CD4-positive, alpha-beta T cell treated with Interleukin-17A for 1 hour (primary cell): ENCODE data around the gene GCFC2.
A peak's percentile ranks its signal among the peaks of the same experiment; 100 is the strongest.
"Not testable (repeated sequence)": the region's sequence is repeated elsewhere in the genome, so short reads cannot be mapped to it uniquely, and the experiment has no call there.

ENCODE experiments used
- DNase-seq: peaks from one replicate; pipeline ENCODE4 v3.0.0-alpha.2; 2020

The GCFC2 gene

DNA sequence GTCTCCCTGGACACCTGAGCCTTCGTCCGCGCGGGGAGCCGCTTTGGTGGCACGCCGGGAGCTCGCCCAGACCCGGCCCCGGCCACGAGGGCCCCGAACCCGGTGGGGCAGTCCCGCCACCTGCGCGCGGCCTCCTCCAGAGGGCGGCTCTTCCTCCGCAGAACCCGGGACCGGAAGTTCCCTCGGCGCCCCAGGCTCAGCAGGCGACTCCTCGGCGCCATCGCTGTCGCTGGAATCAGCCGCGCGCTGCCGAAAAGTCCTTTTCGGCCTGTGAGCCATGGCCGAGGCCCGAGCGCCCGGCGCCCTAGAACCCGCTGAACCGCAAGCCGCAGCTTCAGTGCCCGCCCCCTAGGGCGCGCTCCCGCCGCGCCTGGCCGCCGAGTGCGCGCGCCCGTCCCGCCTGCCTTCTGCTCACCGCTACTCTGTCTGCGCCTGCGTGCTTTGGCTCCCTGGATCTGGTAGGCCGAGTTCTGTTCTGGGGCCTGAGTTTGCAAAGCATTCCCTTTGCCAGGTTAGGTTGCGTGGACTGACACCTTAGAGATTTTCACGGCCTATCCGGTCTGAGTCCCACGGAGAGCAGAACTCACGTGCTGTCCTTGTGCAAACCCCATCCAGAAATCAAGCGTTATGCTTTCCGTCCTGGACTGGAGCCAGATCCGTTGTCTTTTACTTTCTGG is at the start of gene GCFC2:
Gene GCFC2 (minus strand): TSS at position 339 of the 677 bp plus-strand sequence. CDS start 60 bp downstream, at position 279.
- peak; percentile 88 for DNase-seq

DNA sequence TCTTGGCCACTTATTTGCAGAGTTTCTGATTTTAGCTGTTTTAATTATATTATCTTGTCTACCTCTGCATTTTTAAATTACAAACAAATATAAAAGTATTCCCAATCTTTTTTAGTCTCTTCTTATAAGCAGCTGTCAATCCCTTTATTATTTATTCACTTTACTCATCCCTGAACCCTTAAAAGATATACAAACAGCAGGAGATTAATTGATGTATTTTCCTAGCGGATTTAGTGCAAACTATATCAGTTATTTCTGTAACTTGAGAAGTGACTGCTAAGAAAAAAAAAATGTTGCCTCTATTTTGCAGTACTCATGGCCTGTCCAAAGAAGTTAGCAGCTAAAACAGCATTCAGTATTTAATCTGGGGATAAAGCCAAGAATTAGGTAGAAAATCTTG is 42.1 kb upstream of the GCFC2 start:
- no peak for DNase-seq

DNA sequence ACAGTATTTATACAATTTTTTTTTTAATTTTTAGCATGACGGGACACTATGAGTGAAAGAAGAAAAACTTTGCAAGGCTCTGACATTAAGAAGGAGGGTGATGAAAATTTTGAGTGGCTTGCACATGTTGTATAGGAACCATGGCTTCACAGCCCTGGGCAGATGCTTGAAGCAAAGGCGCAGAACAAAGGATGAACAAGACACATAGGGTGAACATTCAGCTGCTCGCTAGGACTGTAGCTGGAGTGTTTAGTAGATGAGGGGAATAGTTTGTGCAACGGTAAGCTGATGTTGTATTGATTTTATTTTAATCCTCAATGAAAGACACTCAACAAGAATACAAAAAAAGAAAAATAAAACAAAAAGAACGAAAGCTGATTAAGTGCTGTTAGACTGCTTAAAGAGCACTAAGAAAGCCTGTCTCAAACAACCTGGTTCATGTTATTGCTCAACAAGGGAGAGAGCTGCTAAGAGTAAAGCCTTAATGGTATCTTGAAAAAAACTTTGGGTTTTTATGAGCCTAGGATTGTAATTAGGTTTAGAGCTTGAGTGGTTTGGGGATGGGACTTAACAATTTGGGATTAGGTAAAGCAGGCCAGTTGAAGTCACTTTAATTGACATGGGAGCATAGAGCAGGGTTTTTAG is 41.2 kb upstream of the GCFC2 start:
- no peak for DNase-seq

DNA sequence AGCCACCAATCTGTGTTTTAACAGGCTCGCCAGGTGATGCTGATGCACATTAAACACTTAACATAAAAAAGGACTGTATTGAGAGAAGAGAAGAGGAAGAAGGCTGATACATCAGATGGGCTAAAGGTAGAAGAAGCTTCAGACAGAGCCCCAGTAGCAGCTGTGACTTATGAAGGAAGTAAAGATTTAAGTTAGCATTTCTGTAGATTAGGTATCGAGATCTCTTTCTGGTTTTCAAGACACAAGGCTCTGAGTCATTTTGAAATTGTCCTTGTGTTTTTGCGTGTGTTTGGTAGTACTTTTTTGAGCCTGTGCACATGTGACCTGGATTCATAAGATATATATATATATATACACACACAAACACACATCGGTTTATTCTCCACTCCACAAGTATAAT is 40.6 kb upstream of the GCFC2 start:
- no peak for DNase-seq

DNA sequence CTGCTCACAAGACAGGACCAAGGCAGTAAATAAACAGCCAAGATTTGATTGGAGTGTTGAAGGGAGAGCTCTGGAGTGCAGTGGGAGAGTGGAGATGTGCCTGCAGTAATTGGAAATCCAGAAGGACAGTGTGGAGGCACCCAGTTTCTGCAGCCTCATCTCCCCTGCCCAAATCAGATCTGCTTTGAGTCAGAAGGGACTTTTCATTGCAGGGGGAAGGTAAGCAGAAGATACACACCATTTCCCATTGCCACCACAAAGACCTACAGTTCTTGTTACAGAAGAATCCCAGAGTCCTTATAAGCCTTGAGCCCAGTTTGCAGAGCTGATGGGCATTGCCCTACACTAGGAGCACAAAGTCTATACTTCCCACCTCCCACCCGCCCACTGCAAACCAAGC is 27.2 kb upstream of the GCFC2 start:
- no peak for DNase-seq

DNA sequence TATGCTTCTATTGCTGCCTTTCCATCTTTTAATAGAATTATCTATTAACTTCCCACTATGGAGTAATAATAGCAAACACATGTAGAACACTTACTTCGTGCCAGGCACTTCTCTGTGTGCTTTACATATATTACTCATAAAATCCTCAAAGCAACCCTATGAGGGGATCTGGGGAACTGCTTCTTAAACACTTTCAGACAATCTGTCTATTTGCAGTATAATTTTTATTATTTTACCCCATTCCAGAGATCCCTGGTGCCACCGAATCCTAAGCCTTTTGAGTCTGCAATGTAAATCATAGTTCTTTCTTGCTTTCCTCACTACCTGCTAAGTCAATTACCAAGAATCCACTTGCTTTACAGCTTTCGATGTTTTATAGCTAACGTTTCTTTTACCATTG is 25.6 kb upstream of the GCFC2 start:
- DNase-seq: no peak

GRCh38 chr2:75729861-75730260 is 19.1 kb upstream of the GCFC2 start:
- DNase-seq: no peak

DNA sequence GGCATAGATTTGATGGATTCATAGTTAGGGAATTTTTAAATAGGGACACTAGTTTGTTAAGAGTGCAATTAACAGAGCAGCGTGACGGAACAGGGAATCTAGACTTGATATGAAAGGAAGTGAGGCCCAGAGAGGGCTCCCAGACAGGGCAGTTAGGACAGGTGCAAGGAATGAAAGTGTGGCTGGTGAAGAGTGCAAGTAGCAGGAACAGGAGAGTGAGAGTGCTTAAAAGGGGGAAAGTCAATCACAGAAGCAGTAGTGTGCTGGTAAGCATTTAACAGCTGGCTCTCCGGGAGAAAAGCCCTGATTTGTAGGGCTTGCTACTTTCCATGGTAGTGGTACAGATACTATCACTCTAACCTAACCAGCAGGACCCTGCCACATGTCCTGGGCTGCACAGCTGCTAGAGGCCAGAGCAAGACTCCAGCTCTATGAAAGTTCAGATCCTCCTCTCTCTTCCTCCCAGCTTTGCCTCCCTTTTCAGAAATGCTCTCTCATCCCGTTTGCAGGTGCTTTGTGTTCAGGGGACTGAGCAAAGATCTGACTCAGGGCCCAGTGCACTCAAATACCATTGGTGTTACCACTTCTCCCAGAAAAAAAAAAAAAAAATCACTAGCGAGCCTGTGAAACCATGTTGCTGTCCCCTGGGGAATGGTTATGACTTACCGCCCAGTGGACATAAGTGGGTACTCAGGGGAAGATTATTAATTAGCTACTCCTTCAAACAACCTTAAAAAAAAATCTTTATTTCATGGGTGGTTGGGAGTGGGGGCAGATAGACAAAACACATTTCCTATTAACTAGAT is 18.1 kb upstream of the GCFC2 start:
- DNase-seq: no peak

DNA sequence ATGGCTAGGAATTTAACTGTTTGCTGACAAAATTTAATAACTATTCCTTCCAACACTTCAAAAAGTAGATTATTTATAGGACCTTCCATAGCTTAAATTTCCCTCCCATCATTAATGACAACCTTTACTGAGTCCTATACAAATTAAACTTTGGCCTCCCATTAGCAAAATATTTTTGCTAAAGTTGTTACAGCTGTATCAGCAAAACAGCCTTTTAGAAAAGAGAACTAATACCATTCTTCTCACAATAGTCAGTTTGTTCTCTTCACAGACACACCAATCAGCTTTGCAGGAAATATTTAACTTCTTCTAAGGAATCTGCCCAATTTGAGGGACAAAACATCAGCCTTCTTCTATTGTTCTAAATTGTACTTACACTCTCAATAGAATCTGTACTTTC is 12.0 kb upstream of the GCFC2 start:
- DNase-seq: no peak

GRCh38 chr2:75720525-75720924 is 9.8 kb upstream of the GCFC2 start:
- DNase-seq: no peak

DNA sequence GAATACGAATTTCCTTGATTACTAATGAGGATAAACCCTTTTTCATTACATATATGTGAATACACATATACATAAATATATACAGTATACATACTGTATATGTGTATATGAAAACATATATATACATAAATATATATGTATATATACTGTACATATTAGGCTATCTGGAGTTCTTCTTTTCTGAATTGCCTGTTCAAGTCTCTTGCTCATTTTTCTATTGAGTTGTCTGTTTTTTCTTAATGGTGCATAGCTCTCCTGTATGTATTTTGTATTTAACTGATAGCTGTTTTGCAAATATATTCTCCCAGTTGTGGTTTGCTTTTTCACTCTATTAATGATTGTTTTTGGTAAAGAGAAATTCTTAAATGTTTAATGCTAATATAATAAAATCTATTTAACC is 8.9 kb upstream of the GCFC2 start:
- no peak for DNase-seq

DNA sequence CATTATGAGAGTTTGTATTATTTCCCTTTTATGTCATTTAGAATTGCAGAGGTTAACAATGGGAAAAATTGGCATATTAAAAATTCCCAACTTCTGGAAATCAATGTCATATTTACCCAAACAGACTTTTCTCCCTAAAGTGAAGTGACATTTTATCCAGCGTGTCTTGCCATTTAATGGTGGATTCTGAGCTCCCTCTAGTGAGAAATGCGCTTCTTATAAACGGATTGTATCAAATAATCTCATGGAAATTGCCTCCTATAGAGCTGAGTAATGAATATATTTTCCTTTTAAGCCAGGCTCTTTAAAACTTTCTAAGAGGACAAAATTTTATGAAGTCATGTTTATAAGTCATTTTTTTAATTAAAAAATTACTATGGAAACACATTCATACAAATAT is 5.7 kb upstream of the GCFC2 start:
- peak; percentile 5 for DNase-seq

DNA sequence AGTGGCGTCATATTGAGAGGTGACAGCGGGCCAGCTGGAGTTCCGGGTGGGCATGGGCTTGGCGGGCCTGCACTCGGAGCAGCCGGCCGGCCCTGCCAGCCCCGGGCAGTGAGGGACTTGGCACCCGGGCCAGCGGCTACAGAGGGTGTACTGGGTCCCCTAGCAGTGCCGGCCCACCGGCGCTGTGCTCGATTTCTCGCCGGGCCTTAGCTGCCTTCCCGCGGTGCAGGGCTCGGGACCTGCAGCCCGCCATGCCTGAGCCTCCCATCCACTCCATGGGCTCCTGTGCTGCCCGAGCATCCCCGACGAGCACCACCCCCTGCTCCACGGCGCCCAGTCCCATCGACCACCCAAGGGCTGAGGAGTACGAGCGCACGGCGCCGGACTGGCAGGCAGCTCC is 875 bp upstream of the GCFC2 start:
- not testable (repeated sequence) for DNase-seq

GRCh38 chr2:75710220-75710576 is 517 bp downstream of the GCFC2 start:
- DNase-seq: no peak

GRCh38 chr2:75709297-75709696 is 1.4 kb downstream of the GCFC2 start:
- DNase-seq: no peak

- DNase-seq: no peak
These were observed 2.8 kb downstream of the GCFC2 start for GRCh38 chr2:75707901-75708300.

GRCh38 chr2:75705921-75706320 is 4.8 kb downstream of the GCFC2 start:
- DNase-seq: no peak

DNA sequence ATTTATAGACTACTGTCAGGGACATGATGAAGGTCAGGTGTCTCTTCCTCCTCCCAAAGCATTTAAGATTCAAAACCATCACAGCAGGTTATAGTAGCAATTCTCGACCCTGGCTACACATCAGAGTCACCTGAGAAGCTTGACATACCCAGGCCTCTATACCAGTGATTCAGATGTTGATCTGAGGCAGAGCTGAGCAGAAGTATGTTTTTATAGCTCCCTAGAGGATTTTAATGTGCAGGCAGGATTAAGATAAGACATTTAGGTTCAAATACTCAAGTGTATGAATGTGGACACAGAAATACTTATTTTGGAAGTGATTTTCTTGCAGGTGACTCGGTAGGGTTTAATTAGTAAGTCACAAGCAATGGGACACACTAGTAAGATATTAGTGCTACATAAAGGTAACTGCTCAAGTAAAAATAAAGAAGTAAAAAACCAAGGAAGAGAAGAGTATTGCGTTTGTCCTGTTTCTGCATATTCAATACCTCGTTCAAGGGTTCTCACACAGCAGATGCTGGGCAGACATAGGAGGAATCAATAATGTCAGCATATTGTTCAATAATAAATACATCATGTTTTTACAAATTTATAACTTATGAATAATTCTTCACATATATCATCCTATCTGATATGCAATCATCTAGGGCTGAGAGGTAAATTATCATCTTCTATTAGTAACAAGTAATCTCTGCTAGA is 7.0 kb downstream of the GCFC2 start:
- DNase-seq: no peak

- DNase-seq: no peak
These were observed 8.1 kb downstream of the GCFC2 start for GRCh38 chr2:75702593-75702992.

DNA sequence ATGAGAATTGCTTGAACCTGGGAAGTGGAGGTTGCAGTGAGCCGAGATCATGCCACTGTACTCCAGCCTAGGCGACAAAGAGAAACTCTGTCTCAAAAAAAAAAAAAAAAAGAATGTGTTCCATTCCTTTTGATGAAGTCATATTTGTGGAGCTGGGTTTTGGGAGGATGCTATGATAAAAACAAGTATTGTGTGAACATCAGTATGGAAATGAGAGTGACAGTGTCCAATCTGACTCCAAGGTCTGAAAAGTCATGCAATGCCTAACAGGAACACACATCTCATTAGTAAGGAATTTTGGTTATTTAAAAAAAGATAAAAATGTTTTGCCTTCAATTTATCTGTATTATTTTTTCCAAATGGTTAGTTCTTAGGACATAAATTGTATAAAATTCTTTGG is 11.8 kb downstream of the GCFC2 start:
- DNase-seq: no peak

- DNase-seq: no peak
These were observed 22.5 kb downstream of the GCFC2 start for GRCh38 chr2:75688196-75688595.

DNA sequence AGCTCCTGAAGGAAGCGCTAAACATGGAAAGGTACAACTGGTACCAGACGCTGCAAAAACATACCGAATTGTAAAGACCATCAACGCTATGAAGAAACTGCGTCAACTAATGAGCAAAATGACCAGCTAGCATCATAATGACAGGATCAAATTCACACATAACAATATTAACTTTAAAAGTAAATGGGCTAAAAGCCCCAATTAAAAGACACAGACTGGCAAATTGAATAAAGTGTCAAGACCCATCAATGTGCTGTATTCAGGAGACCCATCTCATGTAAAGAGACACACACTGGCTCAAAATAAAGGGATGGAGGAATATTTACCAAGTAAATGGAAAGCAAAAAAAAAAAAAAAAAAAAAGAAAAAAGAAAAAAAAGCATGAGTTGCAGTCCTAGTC is 27.3 kb downstream of the GCFC2 start:
- not testable (repeated sequence) for DNase-seq

DNA sequence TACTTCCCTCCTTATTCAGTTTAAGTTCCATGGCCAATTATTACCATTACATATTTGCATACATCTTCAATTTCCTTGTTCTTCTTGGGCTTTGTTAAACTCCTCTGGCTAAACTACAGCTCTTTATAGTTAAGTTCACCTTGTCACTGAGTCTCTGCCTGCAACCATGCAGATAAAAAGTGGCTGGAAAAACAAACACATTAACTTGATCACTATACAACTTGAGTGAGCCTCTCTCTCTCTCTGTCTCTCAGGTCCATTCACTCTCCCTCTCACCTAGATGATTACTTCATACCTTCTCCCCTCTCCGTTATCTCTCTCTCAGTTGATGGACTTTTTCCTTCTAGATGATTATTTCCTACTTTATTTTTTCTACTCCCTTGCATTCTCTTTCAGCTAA is 30.3 kb downstream of the GCFC2 start:
- no peak for DNase-seq

DNA sequence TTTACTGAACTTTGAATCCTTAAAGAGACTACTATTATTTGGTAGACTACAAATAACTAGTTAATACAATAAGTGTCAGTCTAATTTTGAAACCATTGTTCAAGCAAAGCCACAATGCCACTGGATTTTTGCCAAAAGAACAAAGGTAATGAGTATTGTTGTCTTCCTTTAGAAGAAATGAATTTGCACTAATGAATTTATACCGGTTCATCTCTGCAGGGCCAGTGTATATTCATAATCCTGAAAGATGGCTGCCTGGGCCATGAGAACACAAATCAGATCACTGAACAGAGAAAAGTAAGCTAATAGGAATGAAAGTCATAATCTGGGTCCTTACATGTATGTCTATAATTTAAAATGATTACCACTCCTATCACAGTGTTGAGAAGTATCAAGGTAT is 31.2 kb downstream of the GCFC2 start:
- DNase-seq: no peak
